GM12892 (cell line): ENCODE measurements around the gene NWD2.

ENCODE experiments used
- POLR2A ChIP-seq: IDR thresholded peaks from 2 replicates; pipeline ENCODE4 v1.6.1; 2011; ENCODE audit warnings: low read depth, low read length, control low read depth
- POLR2AphosphoS5 ChIP-seq: IDR thresholded peaks from 2 replicates; pipeline ENCODE4 v1.6.1; 2011; ENCODE audit warnings: low read depth, low read length, control low read depth

DNA sequence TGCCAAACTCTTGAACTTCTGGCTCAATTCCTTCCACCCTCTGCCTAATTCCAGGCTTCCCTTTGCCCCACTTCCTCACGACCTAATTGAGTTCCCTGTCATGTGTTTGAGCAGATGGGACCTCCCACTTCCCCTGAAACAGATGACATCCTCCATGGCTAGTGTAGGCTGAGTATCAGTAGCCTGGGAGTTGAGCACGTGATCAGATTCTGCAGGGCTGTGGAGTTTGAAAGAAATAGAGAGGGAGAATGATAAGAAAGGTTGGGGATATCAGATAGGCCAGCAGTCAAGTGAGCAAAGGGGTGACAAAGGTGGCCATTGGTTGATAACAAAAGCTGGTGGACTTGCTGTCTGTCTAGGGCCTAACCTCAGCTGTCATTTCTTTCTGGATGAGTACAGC lies 18.8 kb upstream of the NWD2 start:
- TF ChIP-seq POLR2A (no peak), POLR2AphosphoS5 (no peak)
